HL-60 (cell line): Measurements from ENCODE around the gene KAZN.

ENCODE experiments used
- CTCF ChIP-seq: IDR thresholded peaks from one replicate; pipeline ENCODE4 v1.5.1; 2011; ENCODE audit warnings: low read length, control low read depth, inconsistent platforms; ENCODE audit not compliant: insufficient read depth
- GABPA ChIP-seq: IDR thresholded peaks from 2 replicates; pipeline ENCODE4 v1.6.1; 2012; ENCODE audit warnings: low read depth
- POLR2AphosphoS5 ChIP-seq: IDR thresholded peaks from 2 replicates; pipeline ENCODE4 v1.6.1; 2012; ENCODE audit warnings: low read depth
- REST ChIP-seq: IDR thresholded peaks from 2 replicates; pipeline ENCODE4 v1.6.1; 2012; ENCODE audit warnings: low read depth; ENCODE audit not compliant: insufficient replicate concordance
- SPI1 ChIP-seq: IDR thresholded peaks from 2 replicates; pipeline ENCODE4 v1.6.1; 2012; ENCODE audit warnings: low read depth, mild to moderate bottlenecking, borderline replicate concordance

GRCh38 chr1:14896381-14897079, 298.0 kb downstream of the KAZN start:
- no peak for TF ChIP-seq CTCF
- no peak for TF ChIP-seq GABPA
- no peak for TF ChIP-seq POLR2AphosphoS5
- no peak for TF ChIP-seq REST
- TF ChIP-seq SPI1, result no peak
